MM.1S (cell line): ENCODE data around the gene PLIN4.

Experiments used
- DNase-seq: peaks from one replicate; pipeline ENCODE4 v3.0.0-alpha.2; 2015
- H2AFZ ChIP-seq: fragments of 300-600 bp; sonication (generic); 2 replicates; pipeline ENCODE4 v1.6.0; 2016; ENCODE audit warnings: antibody characterized with exemption, low read length
- H3F3A ChIP-seq: fragments of 300-600 bp; sonication (generic); 2 replicates; pipeline ENCODE4 v1.6.1; 2016; ENCODE audit warnings: mild to moderate bottlenecking, antibody characterized with exemption, low read length, moderate library complexity, mixed read lengths; ENCODE audit not compliant: insufficient read depth
- H3K27ac ChIP-seq: fragments of 300-600 bp; sonication (generic); 2 replicates; pipeline ENCODE4 v1.5.1; 2016; ENCODE audit warnings: mild to moderate bottlenecking, low read length
- H3K27me3 ChIP-seq: fragments of 300-600 bp; sonication (generic); replicated peaks from 2 replicates; pipeline ENCODE4 v1.6.0; 2016; ENCODE audit warnings: low read length; ENCODE audit not compliant: insufficient read depth
- H3K36me3 ChIP-seq: fragments of 300-600 bp; sonication (generic); replicated peaks from 2 replicates; pipeline ENCODE4 v1.6.1; 2016; ENCODE audit warnings: mild to moderate bottlenecking, low read length, mixed read lengths; ENCODE audit not compliant: insufficient read depth
- H3K4me1 ChIP-seq: fragments of 300-600 bp; sonication (generic); 2 replicates; pipeline ENCODE4 v1.6.1; 2016; ENCODE audit warnings: low read length, mixed read lengths
- H3K4me2 ChIP-seq: fragments of 300-600 bp; sonication (generic); 2 replicates; pipeline ENCODE4 v1.6.0; 2016; ENCODE audit warnings: low read depth, low read length
- H3K4me3 ChIP-seq: fragments of 300-600 bp; sonication (generic); 2 replicates; pipeline ENCODE4 v1.5.1; 2016; ENCODE audit warnings: low read length, mixed read lengths
- H3K79me2 ChIP-seq: fragments of 300-600 bp; sonication (generic); 2 replicates; pipeline ENCODE4 v1.6.1; 2016; ENCODE audit warnings: mixed run types, low read length, mixed read lengths
- H3K9ac ChIP-seq: fragments of 300-600 bp; sonication (generic); 2 replicates; pipeline ENCODE4 v1.6.1; 2016; ENCODE audit warnings: low read length, mixed read lengths
- H3K9me2 ChIP-seq: fragments of 300-600 bp; sonication (generic); replicated peaks from 2 replicates; pipeline ENCODE4 v1.6.1; 2016; ENCODE audit warnings: mild to moderate bottlenecking, low read length, mixed read lengths; ENCODE audit not compliant: insufficient read depth
- H3K9me3 ChIP-seq: fragments of 300-600 bp; sonication (generic); replicated peaks from 2 replicates; pipeline ENCODE4 v1.6.1; 2016; ENCODE audit warnings: mild to moderate bottlenecking, low read length, mixed read lengths; ENCODE audit not compliant: insufficient read depth
- H4K20me1 ChIP-seq: fragments of 300-600 bp; sonication (generic); 2 replicates; pipeline ENCODE4 v1.6.1; 2016; ENCODE audit warnings: mild to moderate bottlenecking, low read length, moderate library complexity, mixed read lengths; ENCODE audit not compliant: insufficient read depth
- EZH2 ChIP-seq: fragments of 300-600 bp; sonication (generic); optimal IDR thresholded peaks from 2 replicates; pipeline ENCODE3; 2017; ENCODE audit warnings: low read depth, mild to moderate bottlenecking, antibody characterized with exemption, low read length, mixed read lengths
- EZH2phosphoT487 ChIP-seq: fragments of 300-600 bp; sonication (generic); IDR thresholded peaks from 2 replicates; pipeline ENCODE4 v1.6.1; 2018; ENCODE audit warnings: antibody characterized with exemption, low read length
- TF ChIP-seq, protein P1 (sequence below): fragments of 300-600 bp; sonication (generic); IDR thresholded peaks from 2 replicates; pipeline ENCODE4 v1.5.1; 2016; ENCODE audit warnings: antibody characterized with exemption, low read length, mixed read lengths

PLIN4 gene

DNA sequence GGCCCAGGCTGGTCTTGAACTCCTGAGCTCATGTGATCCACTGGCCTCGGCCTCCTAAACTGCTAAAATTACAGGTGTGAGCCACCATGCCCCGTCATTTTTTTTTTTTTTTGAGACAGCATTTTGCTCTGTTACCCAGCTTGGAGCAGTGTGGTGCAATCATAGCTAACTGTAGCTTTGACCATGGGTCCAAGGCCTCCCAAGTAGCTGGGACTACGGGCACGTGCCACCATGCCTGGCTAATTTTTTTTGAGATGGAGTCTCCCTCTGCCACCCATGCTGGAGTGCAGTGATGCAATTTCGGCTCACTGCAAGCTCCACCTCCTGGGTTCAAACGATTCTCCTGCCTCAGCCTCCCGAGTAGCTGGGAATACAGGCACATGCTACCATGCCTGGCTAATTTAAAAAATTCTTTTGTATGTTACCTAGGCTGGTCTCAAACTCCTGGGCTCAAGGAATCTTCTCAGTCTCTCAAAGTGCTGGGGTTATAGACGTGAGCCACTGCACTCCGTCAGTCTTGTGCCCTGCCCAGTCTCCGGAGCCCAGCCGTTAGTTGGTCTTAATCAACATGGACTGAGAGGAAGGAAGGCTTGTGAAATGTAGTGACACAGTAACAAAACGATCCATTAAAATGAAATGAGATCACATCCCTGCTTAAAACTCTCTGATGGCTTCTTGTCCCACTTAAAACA lies 23.0 kb upstream of the PLIN4 start:
- peaks cover 5% of the 10 kb centered on the region; the same call in 1 of the 2 replicates for H3K4me1 ChIP-seq
- no peak overlapping the region for H2AFZ ChIP-seq
- H3K4me3 ChIP-seq: no peak overlapping the region
- H3K27ac ChIP-seq: no peak overlapping the region
- TF ChIP-seq EZH2phosphoT487 (no peak), EZH2 (no peak)
- TF ChIP-seq, protein P1, sequence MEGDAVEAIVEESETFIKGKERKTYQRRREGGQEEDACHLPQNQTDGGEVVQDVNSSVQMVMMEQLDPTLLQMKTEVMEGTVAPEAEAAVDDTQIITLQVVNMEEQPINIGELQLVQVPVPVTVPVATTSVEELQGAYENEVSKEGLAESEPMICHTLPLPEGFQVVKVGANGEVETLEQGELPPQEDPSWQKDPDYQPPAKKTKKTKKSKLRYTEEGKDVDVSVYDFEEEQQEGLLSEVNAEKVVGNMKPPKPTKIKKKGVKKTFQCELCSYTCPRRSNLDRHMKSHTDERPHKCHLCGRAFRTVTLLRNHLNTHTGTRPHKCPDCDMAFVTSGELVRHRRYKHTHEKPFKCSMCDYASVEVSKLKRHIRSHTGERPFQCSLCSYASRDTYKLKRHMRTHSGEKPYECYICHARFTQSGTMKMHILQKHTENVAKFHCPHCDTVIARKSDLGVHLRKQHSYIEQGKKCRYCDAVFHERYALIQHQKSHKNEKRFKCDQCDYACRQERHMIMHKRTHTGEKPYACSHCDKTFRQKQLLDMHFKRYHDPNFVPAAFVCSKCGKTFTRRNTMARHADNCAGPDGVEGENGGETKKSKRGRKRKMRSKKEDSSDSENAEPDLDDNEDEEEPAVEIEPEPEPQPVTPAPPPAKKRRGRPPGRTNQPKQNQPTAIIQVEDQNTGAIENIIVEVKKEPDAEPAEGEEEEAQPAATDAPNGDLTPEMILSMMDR: no peak
- peaks cover 71% of the 10 kb centered on the region for H3K27me3 ChIP-seq
- H4K20me1 ChIP-seq: no peaks in the 10 kb centered on the region
- H3K9ac ChIP-seq: no peak overlapping the region
- no peaks in the 10 kb centered on the region for H3K79me2 ChIP-seq
- H3F3A ChIP-seq: no peaks in the 10 kb centered on the region
- no peaks in the 10 kb centered on the region for H3K36me3 ChIP-seq
- DNase-seq: no peak
- no peaks in the 10 kb centered on the region for H3K9me2 ChIP-seq
- H3K4me2 ChIP-seq: no peak overlapping the region
- H3K9me3 ChIP-seq: no peaks in the 10 kb centered on the region

GRCh38 chr19:4539693-4540581 lies 21.7 kb upstream of the PLIN4 start, which contains the start of gene LRG1:
Gene LRG1, minus strand, starts transcription at chr19:4540036. Its CDS starts 23 bp downstream, at chr19:4540013.
- Histone ChIP-seq H2AFZ (peak within 1 kb of the TSS; percentile 26), H3K27ac (no peak within 1 kb of the TSS), H3F3A (no peaks in the 10 kb centered on the region), H3K9me2 (no peaks in the 10 kb centered on the region), H3K4me2 (peak within 1 kb of the TSS; percentile 3; the same call in 1 of the 2 replicates), H3K4me3 (no peak within 1 kb of the TSS), H3K9ac (no peak within 1 kb of the TSS), H4K20me1 (no peaks in the 10 kb centered on the region), H3K79me2 (no peaks in the 10 kb centered on the region), H3K27me3 (peaks cover 71% of the 10 kb centered on the region), H3K9me3 (no peaks in the 10 kb centered on the region), H3K4me1 (peaks cover 5% of the 10 kb centered on the region; the same call in 1 of the 2 replicates), H3K36me3 (no peaks in the 10 kb centered on the region)
- no peak for DNase-seq
- TF ChIP-seq EZH2phosphoT487 (no peak), EZH2 (no peak)
- TF ChIP-seq, protein P1: no peak

- H3K27ac ChIP-seq: no peak overlapping the region
- H3K36me3 ChIP-seq: no peaks in the 10 kb centered on the region
- H3K4me3 ChIP-seq: no peak overlapping the region
- no peaks in the 10 kb centered on the region for H4K20me1 ChIP-seq
- H3K4me2 ChIP-seq: no peak overlapping the region
- TF ChIP-seq, protein P1: no peak
- no peak for TF ChIP-seq EZH2phosphoT487
- no peak overlapping the region for H3K9ac ChIP-seq
- no peaks in the 10 kb centered on the region for H3K79me2 ChIP-seq
- H3F3A ChIP-seq: no peaks in the 10 kb centered on the region
- H3K4me1 ChIP-seq: peaks cover 5% of the 10 kb centered on the region; the same call in 1 of the 2 replicates
- DNase-seq: no peak
- peaks cover 75% of the 10 kb centered on the region for H3K27me3 ChIP-seq
- H3K9me2 ChIP-seq: no peaks in the 10 kb centered on the region
- H3K9me3 ChIP-seq: no peaks in the 10 kb centered on the region
- no peak overlapping the region for H2AFZ ChIP-seq
These were observed 20.9 kb upstream of the PLIN4 start for GRCh38 chr19:4539169-4539692.
